Pulmonary artery endothelial cell (primary cell): ENCODE data around the gene CACFD1. TPM values are rescaled to one million over a fixed set of nuclear protein-coding genes. Genes with fewer than 3 reads are reported as not detected.
A peak's percentile ranks its signal among the peaks of the same experiment; 100 is the strongest.

ENCODE experiments used
- DNase-seq: peaks from one replicate; pipeline ENCODE4 v3.0.0-alpha.2; 2011; ENCODE audit warnings: low read depth, low spot score
- total RNA-seq: library from RNA; depleted of rRNA; stranded (reverse); fragments of >200 nt; gene quantifications from 2 replicates; pipeline ENCODE4 v1.2.3, GENCODE V29; 2014

Gene CACFD1
- total RNA-seq, 1 donor from 2014 or later: 6.1 TPM

DNA sequence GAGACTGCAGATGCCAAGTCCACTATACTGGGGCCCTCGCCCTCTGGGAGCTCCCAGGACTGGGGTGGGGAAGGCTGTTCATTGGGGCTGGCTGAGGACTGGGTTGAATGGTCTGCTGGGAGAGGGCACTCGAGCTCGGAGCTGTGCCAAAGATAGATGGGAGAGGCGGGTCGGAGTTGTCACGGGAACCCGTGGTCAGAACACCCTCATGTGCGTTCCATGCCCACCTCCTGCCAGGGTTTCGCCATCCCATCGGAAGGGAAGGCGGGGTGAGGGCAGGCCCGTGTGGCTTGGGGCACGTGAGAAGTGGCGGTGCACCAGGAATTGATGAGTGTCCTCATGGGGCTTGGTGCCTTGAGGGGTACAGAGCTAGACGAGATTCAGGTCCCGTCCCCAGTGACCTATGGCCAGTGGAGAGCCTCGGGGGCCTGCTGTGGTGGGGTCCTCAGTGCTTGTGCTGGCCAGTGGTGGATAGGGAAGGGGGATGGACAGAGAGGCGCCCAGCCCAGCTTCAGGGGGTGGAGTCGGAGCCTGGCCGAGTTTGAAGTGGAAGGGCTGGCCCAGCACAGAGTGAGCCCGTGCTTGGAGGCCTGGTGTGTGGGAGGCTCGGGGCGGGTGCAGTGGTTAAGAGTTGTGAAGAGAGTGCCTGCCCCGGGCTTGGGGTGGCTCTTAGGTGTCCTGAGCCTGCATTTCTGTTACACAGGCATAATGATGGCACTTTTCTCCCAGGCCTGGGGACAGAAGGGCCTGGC, 4.3 kb downstream of the CACFD1 start:
- no peak for DNase-seq

- DNase-seq: no peak
Observed at GRCh38 chr9:133464638-133465037, 4.9 kb downstream of the CACFD1 start.

- DNase-seq: no peak
Observed at GRCh38 chr9:133465984-133466383, 6.2 kb downstream of the CACFD1 start.

- no peak for DNase-seq
Observed at GRCh38 chr9:133467101-133467500, 7.3 kb downstream of the CACFD1 start.

DNA sequence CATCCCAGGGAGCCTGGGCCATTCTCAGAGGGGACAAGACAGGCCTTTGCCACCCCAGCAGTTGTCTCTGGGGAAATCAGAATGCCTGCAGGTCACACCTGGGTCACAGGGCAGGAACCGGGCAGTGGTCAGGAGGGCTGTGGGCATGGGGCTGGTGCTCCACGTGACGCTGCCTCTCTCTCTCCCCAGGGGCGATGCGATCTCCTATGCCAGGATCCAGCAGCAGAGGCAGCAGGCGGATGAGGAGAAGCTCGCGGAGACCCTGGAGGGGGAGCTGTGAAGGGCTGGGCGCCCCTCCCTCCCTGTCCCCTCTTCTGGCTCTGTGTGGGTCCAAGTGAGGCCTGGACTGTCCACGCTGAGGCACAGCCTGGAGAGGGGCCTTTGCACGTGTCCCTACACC, 8.6 kb downstream of the CACFD1 start:
- no peak for DNase-seq

- DNase-seq: no peak
Observed at GRCh38 chr9:133468777-133469421, 9.1 kb downstream of the CACFD1 start.

GRCh38 chr9:133470427-133470924, 10.7 kb downstream of the CACFD1 start:
- DNase-seq: no peak

- no peak for DNase-seq
Observed at GRCh38 chr9:133470988-133471387, 11.2 kb downstream of the CACFD1 start.

DNA sequence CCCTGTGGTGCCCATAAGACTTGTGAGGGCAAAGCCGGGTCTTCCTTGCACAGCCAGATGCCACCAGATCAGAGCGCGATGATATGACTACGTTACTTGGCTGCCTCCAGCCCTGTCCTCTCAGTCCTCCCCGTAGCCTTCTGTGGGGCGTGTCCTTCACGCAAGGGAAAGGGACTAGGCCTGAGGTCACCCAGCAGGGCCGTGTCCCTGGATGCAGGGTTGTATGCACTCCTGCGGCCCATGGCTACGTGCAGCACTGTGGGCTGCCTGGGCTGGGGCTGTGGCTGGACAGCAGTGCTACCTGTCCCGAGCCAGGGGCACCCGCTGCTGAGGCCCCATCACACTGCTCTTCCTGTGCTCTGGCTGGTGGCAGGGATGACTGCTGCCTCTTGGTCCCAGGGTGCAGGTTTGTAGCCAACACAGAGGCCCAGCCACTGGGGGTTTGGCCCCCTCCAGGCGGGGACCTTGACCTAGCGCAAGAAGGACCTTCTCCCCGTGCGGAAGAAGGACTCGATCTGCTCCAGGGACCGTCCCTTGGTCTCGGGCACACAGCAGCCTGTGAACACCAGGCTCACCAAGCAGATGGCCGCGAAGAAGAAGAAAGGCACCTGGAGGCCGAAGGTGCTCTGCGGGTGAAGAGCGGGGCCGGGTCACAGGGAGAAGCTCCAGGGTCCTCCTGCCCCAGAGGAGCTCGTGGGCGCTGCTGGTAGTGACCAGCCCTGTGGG, 11.9 kb downstream of the CACFD1 start:
- no peak for DNase-seq

- DNase-seq: no peak
Observed at GRCh38 chr9:133472277-133472645, 12.5 kb downstream of the CACFD1 start.

DNA sequence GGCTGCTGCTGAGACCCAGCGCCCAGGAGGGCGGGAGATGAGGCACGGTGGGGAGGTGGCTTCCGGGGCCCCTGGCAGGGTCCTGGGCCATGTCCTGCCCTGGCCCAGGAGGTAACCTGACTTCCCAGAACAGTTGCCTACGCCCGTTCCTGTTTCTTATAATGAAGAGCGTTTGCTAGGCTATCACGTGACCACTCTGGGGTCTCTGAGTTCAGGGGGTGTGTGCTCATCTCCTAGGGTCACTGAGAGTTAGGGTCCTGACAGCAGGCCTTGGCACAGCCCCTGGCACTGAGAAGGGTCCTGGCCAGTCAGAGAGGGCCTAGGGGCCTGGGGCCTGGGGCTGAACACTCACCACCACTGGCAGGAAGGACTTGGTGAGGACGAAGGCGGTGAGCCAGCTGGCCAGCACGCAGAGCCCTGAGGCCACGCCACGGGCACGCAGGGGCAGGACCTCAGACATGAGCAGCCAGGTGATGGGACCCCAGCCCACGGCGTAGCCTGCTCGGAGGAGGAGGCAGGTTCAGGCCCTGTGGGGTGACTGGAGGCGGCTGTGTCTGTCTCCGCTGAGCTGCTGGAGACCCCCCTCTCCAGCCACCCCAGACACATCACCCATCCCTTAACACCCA, 13.1 kb downstream of the CACFD1 start:
- DNase-seq: no peak

DNA sequence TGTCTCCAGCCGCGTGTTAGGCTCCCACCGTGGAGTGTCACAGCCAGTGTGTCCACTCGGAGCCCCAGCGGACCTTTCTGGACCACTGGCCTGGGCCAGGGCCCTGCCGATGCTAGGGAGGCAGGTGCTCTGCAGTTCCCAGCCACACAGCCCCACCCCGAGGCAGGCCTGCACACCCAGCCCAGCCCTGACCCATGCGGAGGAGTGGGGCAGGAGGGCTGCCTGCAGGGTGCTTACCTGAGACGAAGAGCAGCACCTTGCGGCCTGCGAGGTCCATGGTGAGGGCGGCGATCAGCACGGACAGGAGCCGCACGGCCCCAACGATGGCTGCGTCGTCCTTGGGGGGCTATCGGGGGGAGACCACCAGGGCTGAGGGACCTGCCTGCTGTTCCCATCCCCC, 14.0 kb downstream of the CACFD1 start:
- DNase-seq: no peak

DNA sequence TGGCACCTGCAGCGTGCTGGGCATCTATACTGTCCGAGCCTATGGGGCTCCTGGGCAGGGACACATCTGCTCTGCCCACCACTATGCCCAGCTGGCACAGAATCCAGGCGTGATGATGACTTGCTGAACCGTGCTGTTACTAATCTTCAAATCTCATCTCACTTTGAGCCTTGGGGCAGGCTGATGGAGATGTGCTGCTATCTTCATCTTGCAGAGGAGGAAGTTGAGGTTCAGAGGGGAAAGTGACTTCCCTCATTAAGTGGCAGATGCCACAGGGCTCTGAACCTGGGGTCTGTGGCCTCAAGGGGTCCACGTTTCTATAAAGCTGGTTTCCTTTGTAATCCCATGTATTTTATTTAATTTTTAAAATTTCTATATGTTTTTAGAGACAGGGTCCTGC, 14.4 kb downstream of the CACFD1 start:
- DNase-seq: no peak

GRCh38 chr9:133474853-133475252, 15.1 kb downstream of the CACFD1 start:
- no peak for DNase-seq

DNA sequence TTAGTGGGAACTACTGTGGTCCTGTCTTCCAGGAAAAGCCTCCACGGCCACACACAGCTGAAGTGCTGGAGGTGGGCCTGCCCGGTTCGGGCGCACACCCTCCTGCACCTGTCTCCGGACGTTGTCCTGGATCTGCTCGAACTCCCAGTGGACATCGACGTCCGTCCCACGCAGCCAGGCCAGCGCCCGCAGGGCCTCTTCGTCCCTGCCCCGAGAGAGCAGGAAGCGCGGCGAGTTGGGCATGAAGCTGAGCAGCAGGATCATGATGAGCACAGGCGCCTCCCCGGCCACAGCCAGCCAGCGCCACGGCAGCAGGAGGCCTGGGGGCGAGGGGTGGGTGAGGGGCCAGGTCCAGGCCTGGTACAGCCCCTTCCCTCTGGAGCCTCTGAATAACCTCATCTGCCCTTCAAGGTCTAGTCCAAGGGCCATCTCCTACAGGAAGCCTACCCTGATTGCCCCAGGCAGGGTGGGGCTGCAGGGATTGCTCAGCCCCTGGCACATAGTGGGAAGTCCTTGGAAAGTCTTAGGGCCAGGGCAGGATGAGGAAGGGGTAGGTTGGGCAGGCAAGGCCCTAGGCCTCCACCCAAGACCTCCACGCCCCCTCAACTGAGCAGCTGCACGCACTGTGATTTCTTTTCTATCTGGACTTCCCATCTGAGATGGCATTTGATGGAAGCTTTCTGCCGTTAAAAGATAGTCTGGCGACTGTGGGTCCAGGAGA, 15.7 kb downstream of the CACFD1 start:
- DNase-seq: no peak

DNA sequence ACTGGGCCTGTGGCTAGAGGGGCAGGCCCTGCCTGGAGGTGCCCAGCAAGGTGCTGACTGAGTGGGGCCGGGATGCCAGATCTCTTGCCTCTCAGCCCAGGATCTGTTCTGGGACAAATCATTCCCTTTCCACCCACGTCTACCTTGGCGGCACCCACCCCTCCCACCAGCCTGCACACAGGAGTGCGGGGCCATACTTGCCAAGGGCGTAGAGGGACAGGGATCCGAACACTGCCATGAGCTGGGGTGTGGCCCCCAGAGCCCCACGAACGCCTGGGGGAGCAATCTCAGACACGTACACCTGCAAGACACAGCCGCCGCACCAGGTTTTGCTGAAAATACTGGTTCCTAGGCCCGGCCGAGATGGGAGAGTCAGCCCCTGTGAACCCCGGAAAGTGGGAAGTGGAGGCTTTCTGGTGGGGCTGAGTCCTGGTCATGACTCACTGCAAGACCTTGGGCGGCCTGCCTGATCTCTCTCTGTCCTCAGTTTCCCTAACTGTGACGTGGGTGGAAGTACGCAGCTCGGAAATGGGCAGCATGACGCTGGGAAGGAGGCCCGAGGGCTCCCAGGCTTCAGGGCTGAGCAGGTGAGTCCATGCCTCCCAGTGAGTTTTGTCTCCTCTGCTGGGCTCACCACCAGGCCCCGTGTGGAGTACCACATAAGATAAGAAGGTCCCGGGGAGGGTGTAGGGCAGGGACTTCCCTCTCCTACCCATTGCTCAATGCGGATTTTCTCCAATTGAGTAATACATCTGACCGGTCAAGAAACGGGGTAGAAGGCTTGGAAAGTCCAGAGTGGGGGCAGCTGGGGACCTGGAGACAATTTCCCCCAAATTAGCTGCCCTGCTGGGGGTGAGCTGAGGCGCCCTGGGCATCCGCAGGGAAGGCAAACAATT, 16.5 kb downstream of the CACFD1 start:
- DNase-seq: no peak

- DNase-seq: no peak
Observed at GRCh38 chr9:133476941-133477340, 17.2 kb downstream of the CACFD1 start.

GRCh38 chr9:133477461-133477860, 17.7 kb downstream of the CACFD1 start:
- no peak for DNase-seq

GRCh38 chr9:133477992-133478850, 18.4 kb downstream of the CACFD1 start:
- peak; percentile 39 for DNase-seq
